Right lobe of liver (tissue), 6 donors: ENCODE measurements around the gene PCNX2. TPM values are rescaled to one million over a fixed set of nuclear protein-coding genes. Genes with fewer than 3 reads are reported as not detected.

Experiments used
- ATAC-seq, 4 donors: fragments of 200-7000 bp; cut with Tn5 transposase; one replicate each; pipeline ENCODE4 v1.9.1; 2020; ENCODE audit warnings: mild to moderate bottlenecking in 4 of 4, moderate library complexity in 4 of 4
- DNase-seq, 3 donors: peaks; one replicate each; pipeline ENCODE4 v3.0.0-alpha.2; 2020
- H3K27ac ChIP-seq, 3 donors: fragments of 200-600 bp; one replicate each; pipeline ENCODE4 v1.8.0; 2022
- H3K27me3 ChIP-seq, 2 donors: fragments of 200-600 bp; one replicate each; pipeline ENCODE4 v1.8.0; 2022
- H3K36me3 ChIP-seq, 4 donors: fragments of 200-600 bp; sonication (generic) in 1 of 4; one replicate each; pipeline versions ENCODE4 v1.5.1 to v1.8.0; 2017 to 2022; ENCODE audit warnings: control low read depth in 1 of 4
- H3K4me1 ChIP-seq, 4 donors: fragments of 200-600 bp; sonication (generic) in 1 of 4; one replicate each; pipeline versions ENCODE4 v1.5.1 to v1.8.0; 2017 to 2022; ENCODE audit warnings: control low read depth in 1 of 4
- H3K4me3 ChIP-seq, 3 donors: fragments of 200-600 bp; one replicate each; pipeline ENCODE4 v1.8.0; 2022
- H3K9me3 ChIP-seq, 4 donors: fragments of 200-600 bp; sonication (generic) in 1 of 4; one replicate each; pipeline versions ENCODE4 v1.5.1 to v1.8.0; 2017 to 2022; ENCODE audit warnings: control low read depth in 1 of 4
- CTCF ChIP-seq, 4 donors: fragments of 200-600 bp in 3 of 4; fragments of 450-650 bp in 1 of 4; IDR thresholded peaks; one replicate each; pipeline versions ENCODE4 v1.5.1 to v1.8.0; 2016 to 2022; ENCODE audit warnings: antibody characterized with exemption in 4 of 4, mild to moderate bottlenecking in 2 of 4
- POLR2A ChIP-seq: fragments of 450-650 bp; IDR thresholded peaks from one replicate; pipeline ENCODE4 v1.6.1; 2017; ENCODE audit warnings: antibody characterized with exemption, mild to moderate bottlenecking
- WGBS: methylation state at CpG from one replicate; pipeline ENCODE4 v1.1.6; 2018; ENCODE audit warnings: low coverage, low lambda C conversion rate; ENCODE audit not compliant: insufficient coverage; ENCODE audit errors: missing lambda C conversion rate; 5-methylcytosine and 5-hydroxymethylcytosine counted together
- intact Hi-C, 2 donors: fragments of 100-400 bp; cut with DNase I; formaldehyde crosslinking; loops; one replicate each; pipeline versions ENCODE4 v1.11.2 to v1.14.1; 2022
- total RNA-seq, 6 experiments: library from RNA; depleted of rRNA in 2 of 6; stranded (reverse); fragments of >200 nt in 2 of 6; fragmentation: NEBNext Ultra II Directional in 3 of 6; extraction: Animal tissue kit (Norgen Biotek cat#: 25700) in 3 of 6; gene quantifications; one replicate each; pipeline versions ENCODE4 v1.1.0 to v1.2.4, GENCODE V29; 2016 to 2023
- donor health status: DM: no; HTN: yes; CAD: no.
- donor health status: DM: no; HTN: no; CAD: no.
- donor health status: DM: no; HTN: no; CAD: no.
- donor health status: DM: no; HTN: yes; CAD: no.
- donor health status: DM: no; HTN: yes; CAD: no.

Gene PCNX2
- total RNA-seq, 6 experiments from 2014 or later, result 0.35 to 3.4 (median 0.82) TPM

- Histone ChIP-seq H3K27me3 (no peaks in the 10 kb centered on the region), H3K9me3 (no peaks in the 10 kb centered on the region), H3K36me3 (no peaks in the 10 kb centered on the region), H3K4me1 (no peaks in the 10 kb centered on the region), H3K4me3 (no peak overlapping the region), H3K27ac (no peak overlapping the region)
- whole genome bisulfite sequencing, result 88% methylated on average over 3 of the region's 4 CpGs
- TF ChIP-seq POLR2A (no peak), CTCF (IDR thresholded peaks at IDR 0.05) (no peak)
- intact Hi-C loops, result no loop called here
- ATAC-seq (no peak), DNase-seq (no peak)
These were observed 79.5 kb downstream of the PCNX2 start for GRCh38 chr1:233216009-233216408.

GRCh38 chr1:233215135-233215760, 80.3 kb downstream of the PCNX2 start:
- no peaks in the 10 kb centered on the region for H3K4me1 ChIP-seq
- H3K9me3 ChIP-seq, result no peaks in the 10 kb centered on the region
- DNase-seq, result no peak
- WGBS, result 91% methylated on average over 3 of the region's 3 CpGs
- TF ChIP-seq POLR2A, result no peak
- TF ChIP-seq CTCF (IDR thresholded peaks at IDR 0.05), result no peak
- no peaks in the 10 kb centered on the region for H3K36me3 ChIP-seq
- ATAC-seq, result no peak
- no peaks in the 10 kb centered on the region for H3K27me3 ChIP-seq
- no peak overlapping the region for H3K4me3 ChIP-seq
- intact Hi-C loops, result no loop called here
- H3K27ac ChIP-seq, result no peak overlapping the region

- Histone ChIP-seq H3K36me3 (no peaks in the 10 kb centered on the region), H3K9me3 (no peaks in the 10 kb centered on the region), H3K4me1 (no peaks in the 10 kb centered on the region), H3K27ac (no peak overlapping the region), H3K4me3 (no peak overlapping the region), H3K27me3 (no peaks in the 10 kb centered on the region)
- intact Hi-C loops, result no loop called here
- ATAC-seq, result no peak
- TF ChIP-seq POLR2A (no peak), CTCF (IDR thresholded peaks at IDR 0.05) (no peak)
- no peak for DNase-seq
- 67% methylated on average over 3 of the region's 5 CpGs for WGBS
These were observed 83.9 kb downstream of the PCNX2 start for GRCh38 chr1:233211595-233211994.

GRCh38 chr1:233211106-233211505, 84.4 kb downstream of the PCNX2 start:
- WGBS, result no CpG with 5 or more reads among the region's 1 CpG
- Histone ChIP-seq H3K36me3 (no peaks in the 10 kb centered on the region), H3K27ac (no peak overlapping the region), H3K4me1 (no peaks in the 10 kb centered on the region), H3K9me3 (no peaks in the 10 kb centered on the region), H3K4me3 (no peak overlapping the region), H3K27me3 (no peaks in the 10 kb centered on the region)
- TF ChIP-seq CTCF (IDR thresholded peaks at IDR 0.05), result no peak
- ATAC-seq (no peak), DNase-seq (no peak)
- intact Hi-C loops, result no loop called here

GRCh38 chr1:233209481-233209880, 86.0 kb downstream of the PCNX2 start:
- Histone ChIP-seq H3K27ac (no peak overlapping the region), H3K36me3 (no peaks in the 10 kb centered on the region), H3K4me3 (no peak overlapping the region), H3K27me3 (no peaks in the 10 kb centered on the region), H3K4me1 (no peaks in the 10 kb centered on the region), H3K9me3 (no peaks in the 10 kb centered on the region)
- ATAC-seq (no peak), DNase-seq (no peak)
- intact Hi-C loops, result no loop called here
- TF ChIP-seq POLR2A (no peak), CTCF (IDR thresholded peaks at IDR 0.05) (no peak)
- WGBS, result 52% methylated on average over 2 of the region's 2 CpGs
